HPDE6-E6E7 (cell line): ENCODE results near the gene HSPA1B.
A peak's percentile ranks its signal among the peaks of the same experiment; 100 is the strongest.
"Not testable (repeated sequence)": the region's sequence is repeated elsewhere in the genome, so short reads cannot be mapped to it uniquely, and the experiment has no call there.

Experiments used
- DNase-seq: peaks from one replicate; pipeline ENCODE4 v3.0.0; 2011; ENCODE audit warnings: missing footprints; ENCODE audit errors: extremely low spot score

The HSPA1B gene

GRCh38 chr6:31797588-31797987 lies 29.9 kb upstream of the HSPA1B start:
- DNase-seq, result no peak

GRCh38 chr6:31799781-31800180 lies 27.8 kb upstream of the HSPA1B start:
- no peak for DNase-seq

- DNase-seq, result not testable (repeated sequence)
Observed at GRCh38 chr6:31801031-31801927, 26.3 kb upstream of the HSPA1B start.

GRCh38 chr6:31805939-31806469 lies 21.5 kb upstream of the HSPA1B start:
- no peak for DNase-seq

- DNase-seq, result peak; percentile 99
Observed at GRCh38 chr6:31806470-31807272, 20.9 kb upstream of the HSPA1B start, which contains the start of gene LSM2. Gene LSM2, minus strand, starts transcription at chr6:31806966. Its CDS starts 209 bp downstream, at chr6:31806757.

- not testable (repeated sequence) for DNase-seq
Observed at GRCh38 chr6:31808599-31808998, 18.9 kb upstream of the HSPA1B start.

- no peak for DNase-seq
Observed at GRCh38 chr6:31811645-31812044, 15.9 kb upstream of the HSPA1B start.

GRCh38 chr6:31813465-31813849 lies 14.1 kb upstream of the HSPA1B start:
- DNase-seq, result no peak

- DNase-seq, result peak; percentile 96
Observed at GRCh38 chr6:31814677-31815024, 12.9 kb upstream of the HSPA1B start.

GRCh38 chr6:31815025-31815838 lies 12.3 kb upstream of the HSPA1B start, which contains the start of the genes HSPA1A and HSPA1L:
Gene HSPA1A, plus strand, starts transcription at chr6:31815543. Its CDS starts 214 bp downstream, at chr6:31815757.
Gene HSPA1L, minus strand, starts transcription at chr6:31815283. Its CDS starts 3,311 bp downstream, at chr6:31811972.
- no peak for DNase-seq

GRCh38 chr6:31817133-31817928 lies 10.2 kb upstream of the HSPA1B start:
- DNase-seq, result not testable (repeated sequence)

- DNase-seq, result not testable (repeated sequence)
Observed at GRCh38 chr6:31817929-31818511, 9.5 kb upstream of the HSPA1B start.

- no peak for DNase-seq
Observed at GRCh38 chr6:31819871-31820299, 7.7 kb upstream of the HSPA1B start.

GRCh38 chr6:31820399-31820798 lies 7.1 kb upstream of the HSPA1B start:
- DNase-seq, result not testable (repeated sequence)

- no peak for DNase-seq
Observed at GRCh38 chr6:31821301-31822035, 6.1 kb upstream of the HSPA1B start.

GRCh38 chr6:31822036-31822821 lies 5.3 kb upstream of the HSPA1B start:
- no peak for DNase-seq

GRCh38 chr6:31823592-31824196 lies 3.8 kb upstream of the HSPA1B start:
- DNase-seq, result not testable (repeated sequence)

GRCh38 chr6:31825553-31825952 lies 2.0 kb upstream of the HSPA1B start:
- DNase-seq, result no peak
